LNCaP clone FGC (cell line): ENCODE measurements around the gene P4HA1.
A peak's percentile ranks its signal among the peaks of the same experiment; 100 is the strongest.

ENCODE experiments used
- DNase-seq: peaks from one replicate; pipeline ENCODE4 v3.0.0-alpha.2; 2011; ENCODE audit warnings: low read depth
- H3K4me3 ChIP-seq: 2 replicates; pipeline ENCODE4 v1.5.1; 2011; ENCODE audit warnings: mild to moderate bottlenecking, low read depth, low read length, control low read depth
- TF ChIP-seq, protein P1 (sequence below): IDR thresholded peaks from 2 replicates; pipeline ENCODE4 v1.5.1; 2012; ENCODE audit warnings: mild to moderate bottlenecking; ENCODE audit not compliant: control insufficient read depth, insufficient read depth; ENCODE audit errors: extremely low read depth

The P4HA1 gene

DNA sequence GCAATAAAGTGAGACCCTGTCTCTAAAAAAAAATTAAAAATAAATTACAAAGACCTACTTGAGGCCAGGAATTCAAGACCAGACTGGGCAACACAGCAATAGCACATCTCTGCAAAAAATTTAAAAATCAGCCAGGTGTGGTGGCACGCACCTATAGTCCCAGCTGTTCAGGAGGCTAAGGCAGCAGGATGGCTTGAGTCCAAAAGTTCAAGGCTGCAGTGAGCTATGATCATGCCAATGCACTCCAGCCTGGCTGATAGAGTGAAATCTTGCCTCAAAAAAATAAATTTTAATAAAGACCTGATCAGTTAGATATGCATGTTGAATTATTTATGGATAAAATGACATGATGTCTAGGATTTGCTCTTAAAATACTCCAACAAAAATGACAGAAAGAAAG, 34.9 kb downstream of the P4HA1 start:
- TF ChIP-seq, protein P1, sequence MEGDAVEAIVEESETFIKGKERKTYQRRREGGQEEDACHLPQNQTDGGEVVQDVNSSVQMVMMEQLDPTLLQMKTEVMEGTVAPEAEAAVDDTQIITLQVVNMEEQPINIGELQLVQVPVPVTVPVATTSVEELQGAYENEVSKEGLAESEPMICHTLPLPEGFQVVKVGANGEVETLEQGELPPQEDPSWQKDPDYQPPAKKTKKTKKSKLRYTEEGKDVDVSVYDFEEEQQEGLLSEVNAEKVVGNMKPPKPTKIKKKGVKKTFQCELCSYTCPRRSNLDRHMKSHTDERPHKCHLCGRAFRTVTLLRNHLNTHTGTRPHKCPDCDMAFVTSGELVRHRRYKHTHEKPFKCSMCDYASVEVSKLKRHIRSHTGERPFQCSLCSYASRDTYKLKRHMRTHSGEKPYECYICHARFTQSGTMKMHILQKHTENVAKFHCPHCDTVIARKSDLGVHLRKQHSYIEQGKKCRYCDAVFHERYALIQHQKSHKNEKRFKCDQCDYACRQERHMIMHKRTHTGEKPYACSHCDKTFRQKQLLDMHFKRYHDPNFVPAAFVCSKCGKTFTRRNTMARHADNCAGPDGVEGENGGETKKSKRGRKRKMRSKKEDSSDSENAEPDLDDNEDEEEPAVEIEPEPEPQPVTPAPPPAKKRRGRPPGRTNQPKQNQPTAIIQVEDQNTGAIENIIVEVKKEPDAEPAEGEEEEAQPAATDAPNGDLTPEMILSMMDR, result no peak
- no peak overlapping the region for H3K4me3 ChIP-seq
- no peak for DNase-seq

DNA sequence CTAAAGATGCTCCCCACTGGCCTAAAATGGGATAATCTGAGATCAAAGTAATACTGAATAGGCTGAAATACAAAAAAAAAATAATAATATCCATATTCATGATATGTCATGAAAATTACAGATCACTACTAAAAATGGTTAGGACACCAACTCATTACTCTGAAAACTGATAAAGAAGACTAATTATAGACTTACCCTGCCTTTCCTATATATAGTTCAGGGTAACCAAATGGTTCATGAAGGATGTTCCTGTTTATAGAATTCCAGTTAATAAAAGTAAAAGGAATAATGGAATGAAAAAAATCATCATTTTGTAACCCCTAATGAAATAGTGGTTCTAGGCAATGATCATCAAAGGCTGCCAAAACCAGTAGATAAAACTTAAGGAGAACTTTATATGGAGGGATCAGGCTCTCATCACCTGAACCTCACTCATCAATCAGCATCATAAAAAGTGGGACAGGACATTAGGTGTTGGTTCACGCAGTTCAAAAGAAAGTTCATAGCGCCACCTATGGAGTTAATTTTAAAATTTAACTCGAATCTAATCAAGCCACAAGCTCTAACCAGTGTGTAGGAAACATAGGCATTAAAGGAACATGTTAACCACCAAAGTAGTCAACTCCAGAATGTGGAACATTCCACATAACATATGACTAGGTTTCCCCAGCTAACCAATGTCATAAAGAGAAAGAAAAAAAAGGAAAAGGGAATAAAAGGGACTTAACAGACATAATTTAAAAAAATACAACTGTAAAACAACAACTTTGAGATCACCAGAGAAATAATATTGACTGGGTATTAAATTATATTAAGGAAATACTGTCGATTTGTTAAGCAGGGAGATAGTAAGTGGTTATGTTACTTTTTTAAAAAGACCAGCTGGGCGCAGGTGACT, 35.7 kb downstream of the P4HA1 start:
- TF ChIP-seq, protein P1, result peak; percentile 36
- DNase-seq, result no peak
- no peak overlapping the region for H3K4me3 ChIP-seq

DNA sequence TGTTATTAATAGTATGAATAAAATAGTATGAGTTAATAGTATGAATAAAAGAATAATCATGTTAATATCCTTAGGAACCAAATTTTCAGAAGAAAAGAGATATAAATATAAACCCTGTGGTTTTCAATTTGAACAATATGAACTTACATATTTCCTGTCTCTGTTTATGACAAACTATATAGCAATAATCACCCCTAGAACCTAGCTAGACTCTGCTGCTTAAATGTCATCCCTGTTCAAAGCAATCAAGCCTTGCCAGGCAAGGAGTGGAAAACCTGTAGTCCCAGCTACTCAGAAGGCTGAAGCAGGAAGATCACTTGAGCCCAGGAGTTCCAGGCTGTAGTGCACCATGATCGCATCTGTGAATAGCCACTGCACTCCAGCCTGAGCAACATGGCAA, 36.5 kb downstream of the P4HA1 start:
- TF ChIP-seq, protein P1, result no peak
- DNase-seq, result no peak
- no peak overlapping the region for H3K4me3 ChIP-seq

DNA sequence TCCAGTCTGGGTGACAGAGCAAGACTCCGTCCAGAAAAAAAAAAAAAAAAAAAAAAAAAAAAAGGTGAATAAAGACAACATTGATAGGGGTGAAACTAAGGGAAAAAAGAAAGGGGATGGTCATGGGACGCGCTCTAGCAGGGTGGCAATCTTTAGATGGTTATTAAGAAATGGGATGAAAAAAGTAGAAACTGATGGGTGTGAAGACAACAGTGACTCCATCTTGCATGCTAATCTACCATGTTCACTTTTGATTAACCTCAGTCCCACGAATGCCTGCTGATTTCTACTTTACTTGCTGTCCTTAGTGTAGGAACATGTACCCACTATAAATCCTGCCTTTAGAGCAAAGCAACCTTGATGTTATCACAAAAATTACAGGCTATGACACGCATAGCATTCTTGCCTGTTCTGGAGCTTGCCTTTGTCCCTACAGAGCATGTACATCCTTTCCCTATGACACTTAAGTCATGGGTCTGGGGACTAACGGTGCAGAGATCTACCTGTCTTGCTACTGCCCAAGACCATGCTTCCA, 38.5 kb downstream of the P4HA1 start:
- TF ChIP-seq, protein P1, result no peak
- H3K4me3 ChIP-seq, result no peak overlapping the region
- DNase-seq, result no peak

DNA sequence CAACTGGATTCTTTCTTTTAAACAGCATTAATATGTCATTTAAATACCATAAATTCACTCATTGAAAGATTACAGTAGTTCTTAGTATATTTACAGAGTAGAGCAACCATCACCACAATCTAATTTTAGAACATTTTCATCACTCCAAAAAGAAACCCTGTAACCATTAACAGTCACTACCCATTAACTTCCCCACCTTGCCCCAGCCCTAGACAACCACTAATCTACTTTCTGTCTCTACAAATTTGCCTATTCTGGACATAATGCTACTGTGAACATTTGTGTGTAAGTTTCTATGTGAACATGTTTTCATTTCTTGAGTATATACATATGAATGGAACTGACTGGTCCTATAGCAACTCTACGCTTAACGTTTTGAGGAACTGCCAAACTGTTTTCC, 42.4 kb downstream of the P4HA1 start:
- TF ChIP-seq, protein P1, result no peak
- H3K4me3 ChIP-seq, result no peak overlapping the region
- no peak for DNase-seq

DNA sequence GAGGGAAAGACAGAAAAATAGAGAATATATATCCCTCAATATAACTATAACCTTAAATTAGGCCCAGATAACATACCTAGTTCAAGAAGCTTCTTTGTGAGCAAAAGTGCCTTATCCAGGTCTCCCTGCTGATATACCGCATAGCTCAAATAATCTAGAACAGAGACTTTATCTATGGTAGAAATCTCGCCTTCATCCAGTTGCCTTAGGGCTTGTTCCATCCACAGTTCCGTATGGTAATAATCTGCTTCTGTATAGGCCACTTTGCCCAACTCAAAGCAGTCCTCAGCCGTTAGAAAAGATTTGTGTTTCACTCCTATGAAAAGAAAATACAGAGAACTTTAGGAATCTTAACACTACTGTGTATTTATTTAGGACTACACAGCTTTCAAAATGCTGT, 43.4 kb downstream of the P4HA1 start:
- TF ChIP-seq, protein P1, result no peak
- no peak for DNase-seq
- H3K4me3 ChIP-seq, result no peak overlapping the region
